GM19351 (cell line): ENCODE measurements around the gene SCGB1D1.
"Not testable (repeated sequence)": the region's sequence is repeated elsewhere in the genome, so short reads cannot be mapped to it uniquely, and the experiment has no call there.

Source experiments
- ATAC-seq: cut with Tn5 transposase; IDR thresholded peaks from one replicate; pipeline ENCODE4 v1.9.1; 2021; ENCODE audit warnings: mild to moderate bottlenecking, moderate library complexity; ENCODE audit not compliant: unreplicated experiment

The SCGB1D1 gene

DNA sequence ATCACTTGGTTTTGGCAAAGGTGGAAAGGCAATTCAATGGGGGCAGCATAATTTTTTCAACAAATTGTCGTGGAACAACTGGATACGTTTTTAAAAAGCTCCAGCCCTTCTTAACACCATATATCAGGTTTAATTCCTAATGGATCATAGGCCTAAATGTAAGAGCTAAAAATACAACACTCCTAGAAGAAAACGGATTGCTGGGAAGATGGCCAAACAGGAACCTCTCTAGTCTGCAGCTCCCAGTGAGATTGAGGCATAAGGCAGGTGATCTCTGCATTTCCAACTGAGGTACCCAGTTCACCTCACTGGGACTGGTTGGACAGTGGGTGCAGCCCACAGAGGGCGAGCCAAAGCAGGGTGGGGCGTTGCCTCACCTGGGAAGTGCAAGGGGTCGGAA lies 32.4 kb upstream of the SCGB1D1 start:
- no peak for ATAC-seq

DNA sequence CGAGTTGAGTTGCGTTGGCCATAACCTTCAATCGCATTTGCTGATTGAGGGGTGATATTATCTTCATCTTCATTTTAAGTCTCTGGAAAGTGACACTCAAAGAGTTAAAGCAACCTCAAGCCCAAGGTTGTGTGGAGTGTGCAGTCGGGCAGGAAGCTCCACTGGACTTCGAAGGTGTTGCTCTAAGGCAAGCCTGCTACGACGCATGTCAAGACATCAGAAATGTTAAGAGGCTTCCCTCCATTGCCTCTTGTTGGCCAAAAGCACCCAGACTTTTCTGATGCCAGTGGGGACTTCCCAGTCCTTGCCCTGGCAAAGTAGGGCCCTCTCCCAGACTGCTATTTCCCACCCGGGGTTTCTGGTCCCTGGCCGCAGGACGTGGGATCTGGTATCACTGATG lies 23.6 kb upstream of the SCGB1D1 start:
- no peak for ATAC-seq

DNA sequence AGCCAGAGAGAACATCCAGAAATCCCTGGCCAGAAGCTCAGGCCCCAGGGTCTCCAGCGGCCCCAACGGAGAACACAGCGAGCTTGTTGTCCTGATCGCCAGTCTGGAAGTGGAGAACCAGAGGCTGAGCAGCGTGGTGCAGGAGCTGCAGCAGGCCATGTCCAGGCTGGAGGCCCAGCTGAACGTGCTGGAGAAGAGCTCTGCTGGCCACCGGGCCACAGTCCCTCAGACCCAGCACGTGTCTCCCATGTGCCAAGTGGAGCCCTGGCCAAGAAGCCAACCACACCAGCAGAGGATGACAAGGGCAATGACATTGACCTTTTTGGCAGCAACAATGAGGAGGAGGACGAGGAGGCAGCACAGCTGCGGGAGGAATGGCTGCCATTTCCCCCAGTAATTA lies 20.6 kb upstream of the SCGB1D1 start:
- no peak for ATAC-seq

DNA sequence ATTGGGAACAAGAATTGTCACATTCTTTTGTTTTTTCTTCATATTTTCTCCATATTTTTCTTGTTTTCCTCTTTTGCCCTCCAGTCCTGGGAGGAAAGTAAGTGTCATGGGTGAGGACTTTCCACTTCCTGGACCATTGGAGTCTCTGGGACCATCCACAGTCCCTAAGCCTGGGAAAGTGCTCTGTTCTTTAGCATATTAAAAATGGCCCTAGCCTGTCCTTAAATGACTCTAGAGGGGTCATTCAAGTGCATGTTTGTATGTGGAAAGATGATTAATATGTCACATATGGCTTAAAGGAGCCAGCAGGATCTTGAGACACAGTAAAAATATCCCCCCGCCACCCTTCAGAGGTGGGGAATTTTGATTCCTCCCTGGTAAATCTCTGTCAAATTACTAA lies 20.1 kb upstream of the SCGB1D1 start:
- ATAC-seq = no peak

DNA sequence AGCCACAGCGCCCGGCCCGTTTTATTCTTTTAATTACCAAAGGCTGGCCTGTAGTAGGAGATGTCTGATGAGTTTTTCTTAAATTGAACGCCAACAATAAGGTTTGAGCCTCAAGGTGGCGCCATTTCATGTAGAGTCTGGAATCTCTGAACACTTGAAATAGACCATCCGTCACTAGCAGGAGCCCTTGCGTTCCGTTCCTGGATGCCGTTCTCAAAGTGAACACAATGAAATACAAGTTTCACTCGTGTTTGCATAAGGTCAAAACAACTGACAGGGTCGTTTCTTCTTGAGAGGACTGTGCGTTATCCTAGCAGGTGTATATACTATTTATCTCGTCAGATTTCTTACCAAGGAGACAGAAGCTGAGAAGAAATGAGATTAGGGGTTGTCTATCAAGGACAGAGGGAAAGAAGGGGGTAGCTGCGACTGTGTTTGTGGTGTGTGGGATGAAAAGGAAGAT lies 18.7 kb upstream of the SCGB1D1 start:
- no peak for ATAC-seq

DNA sequence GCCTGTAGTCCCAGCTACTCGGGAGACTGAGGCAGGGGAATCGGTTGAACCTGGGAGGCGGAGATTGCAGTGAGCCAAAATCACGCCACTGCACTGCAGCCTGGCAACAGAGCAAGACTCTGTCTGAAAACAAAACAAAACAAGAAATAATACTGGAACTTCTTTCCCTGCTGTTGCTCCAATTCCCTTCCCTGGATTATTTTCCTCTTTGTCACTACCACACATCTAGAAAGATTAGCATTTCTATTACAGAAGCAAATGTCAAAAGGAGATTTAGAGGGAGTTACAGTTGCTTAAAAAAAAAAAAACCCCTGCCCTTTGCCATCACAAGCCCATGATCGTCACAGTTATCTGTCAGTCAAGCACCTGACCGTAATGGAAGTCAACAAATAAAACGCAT lies 17.7 kb upstream of the SCGB1D1 start:
- ATAC-seq = no peak

DNA sequence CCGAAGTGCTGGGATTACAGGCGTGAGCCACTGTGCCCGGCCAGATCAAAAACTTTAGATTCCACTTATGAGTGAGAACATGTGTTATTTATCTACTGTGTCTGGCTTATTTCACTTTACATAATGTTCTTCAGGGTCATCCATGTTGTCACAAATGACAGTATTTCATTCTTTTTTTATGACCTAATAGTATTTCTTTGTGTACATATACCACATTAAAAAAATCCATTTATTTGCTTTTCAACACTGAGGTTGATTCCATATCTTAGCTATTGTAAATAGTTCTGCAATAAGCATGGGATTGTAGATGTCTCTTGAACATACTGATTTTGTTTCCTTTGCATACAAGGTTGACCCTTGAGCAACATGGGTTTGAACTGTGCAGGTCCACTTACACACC lies 13.2 kb upstream of the SCGB1D1 start:
- no peak for ATAC-seq

DNA sequence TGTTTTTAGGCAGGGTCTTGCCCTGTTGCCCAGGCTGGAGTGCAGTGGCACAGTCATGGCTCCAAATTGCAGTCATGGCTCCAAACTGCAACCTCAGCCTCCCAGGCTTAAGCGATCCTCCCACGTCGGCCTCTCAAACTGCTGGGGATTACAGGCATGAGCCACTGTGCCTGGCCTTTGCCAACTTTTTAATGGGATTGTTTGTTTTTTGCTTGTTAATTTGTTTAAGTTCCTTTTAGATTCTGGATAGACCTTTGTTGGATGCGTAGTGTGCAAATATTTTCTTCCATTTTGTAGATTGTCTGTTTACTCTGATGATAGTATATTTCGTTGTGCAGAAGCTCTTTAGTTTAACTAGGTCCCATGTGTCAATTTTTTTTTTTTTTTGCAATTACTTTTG lies 10.0 kb upstream of the SCGB1D1 start:
- ATAC-seq = no peak

DNA sequence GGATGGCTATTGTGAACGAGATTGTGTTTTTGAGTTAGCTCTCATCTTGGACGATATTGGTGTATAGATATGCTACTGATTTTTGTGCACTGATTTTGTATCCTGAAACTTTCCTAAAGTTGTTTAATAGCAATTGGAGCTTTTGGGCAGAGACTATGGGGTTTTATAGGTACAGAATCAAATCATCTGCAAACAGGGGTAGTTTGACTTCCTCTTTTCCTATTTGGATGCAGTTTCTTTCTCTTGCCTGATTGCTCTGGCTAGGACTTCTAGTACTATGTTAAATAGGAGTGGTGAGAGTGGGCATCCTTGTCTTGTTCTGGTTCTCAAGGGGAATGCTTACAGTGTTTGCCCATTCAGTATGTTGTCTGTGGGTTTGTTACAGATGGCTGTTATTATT lies 8.9 kb upstream of the SCGB1D1 start:
- ATAC-seq = no peak

DNA sequence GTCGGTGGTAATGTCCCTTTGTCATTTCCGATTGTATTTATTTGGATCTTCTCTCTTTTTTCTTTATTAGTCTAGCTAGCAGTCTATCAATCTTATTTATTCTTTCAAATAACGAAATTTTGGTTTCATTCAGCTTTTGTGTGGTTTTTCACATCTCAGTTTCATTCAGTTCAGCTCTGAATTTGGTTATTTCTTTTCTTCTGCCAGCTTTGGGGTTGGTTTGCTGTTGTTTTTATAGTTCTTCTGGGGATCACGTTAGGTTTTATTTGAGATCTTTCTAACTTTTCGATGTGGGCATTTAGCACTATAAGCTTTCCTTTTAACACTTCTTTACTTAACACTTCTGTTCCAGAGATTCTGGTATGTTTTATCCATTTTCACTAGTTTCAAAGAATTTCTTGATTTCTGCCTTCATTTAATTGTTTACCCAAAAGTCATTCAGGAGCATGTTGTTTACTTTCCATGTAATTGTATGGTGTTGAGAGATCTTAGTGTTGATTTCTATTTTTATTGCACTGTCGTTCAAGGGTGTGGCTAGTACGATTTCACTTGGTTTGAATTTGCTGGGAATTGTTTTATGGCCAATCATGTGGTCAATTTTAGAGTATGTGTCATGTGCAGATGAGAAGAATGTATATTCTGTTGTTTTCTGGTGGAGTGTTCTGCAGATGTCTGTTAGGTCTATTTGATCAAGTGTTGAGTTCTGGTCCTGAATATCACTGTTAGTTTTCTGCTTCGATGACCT lies 7.7 kb upstream of the SCGB1D1 start:
- no peak for ATAC-seq

DNA sequence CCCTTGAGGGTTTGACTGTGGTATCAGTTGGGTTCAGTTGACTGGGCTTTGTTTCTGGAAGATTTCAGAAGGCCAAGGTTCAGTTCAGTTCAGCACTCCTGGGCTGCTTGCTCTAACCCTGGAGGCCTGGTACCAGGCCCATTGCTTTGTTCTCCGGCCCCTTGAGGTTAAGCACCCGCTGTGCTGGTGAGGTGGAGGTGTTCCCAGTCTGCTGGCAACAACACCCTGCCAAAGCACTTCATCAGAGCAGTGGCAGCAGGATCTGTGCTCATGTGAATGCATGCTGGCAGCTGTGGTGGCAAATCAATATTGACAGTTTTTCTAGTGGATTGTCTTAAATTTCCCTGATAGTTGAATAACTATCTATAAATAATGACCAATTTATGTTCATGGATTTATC lies 3.8 kb upstream of the SCGB1D1 start:
- no peak for ATAC-seq

DNA sequence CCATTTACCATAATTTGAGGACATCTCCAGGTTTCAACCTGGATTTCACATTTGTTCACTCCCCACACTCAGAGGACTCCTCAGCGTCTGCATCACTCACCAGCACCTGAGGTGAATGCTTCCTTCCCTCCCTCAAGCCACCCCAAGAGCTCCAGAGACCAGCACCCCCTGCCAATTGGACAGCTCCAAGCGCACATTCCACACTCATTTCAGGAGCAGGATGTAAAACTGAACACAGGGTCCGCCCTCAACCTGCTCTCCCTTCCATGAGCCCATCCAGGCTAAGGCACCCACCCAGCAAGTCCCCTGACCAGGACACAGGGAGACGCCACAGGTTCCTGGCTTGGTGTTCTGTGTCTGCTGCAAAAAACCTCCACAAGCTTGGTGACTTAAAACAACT lies 3.9 kb downstream of the SCGB1D1 start:
- ATAC-seq = no peak

DNA sequence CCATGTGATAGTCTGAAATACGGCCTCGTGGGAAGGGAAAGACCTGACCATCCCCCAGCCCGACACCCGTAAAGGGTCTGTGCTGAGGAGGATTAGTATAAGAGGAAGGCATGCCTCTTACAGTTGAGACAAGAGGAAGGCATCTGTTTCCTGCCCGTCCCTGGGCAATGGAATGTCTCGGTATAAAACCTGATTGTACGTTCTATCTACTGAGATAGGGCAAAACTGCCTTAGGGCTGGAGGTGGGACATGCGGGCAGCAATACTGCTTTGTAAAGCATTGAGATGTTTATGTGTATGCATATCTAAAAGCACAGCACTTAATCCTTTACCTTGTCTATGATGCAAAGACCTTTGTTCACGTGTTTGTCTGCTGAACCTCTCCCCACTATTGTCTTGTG lies 5.0 kb downstream of the SCGB1D1 start:
- ATAC-seq = not testable (repeated sequence)

DNA sequence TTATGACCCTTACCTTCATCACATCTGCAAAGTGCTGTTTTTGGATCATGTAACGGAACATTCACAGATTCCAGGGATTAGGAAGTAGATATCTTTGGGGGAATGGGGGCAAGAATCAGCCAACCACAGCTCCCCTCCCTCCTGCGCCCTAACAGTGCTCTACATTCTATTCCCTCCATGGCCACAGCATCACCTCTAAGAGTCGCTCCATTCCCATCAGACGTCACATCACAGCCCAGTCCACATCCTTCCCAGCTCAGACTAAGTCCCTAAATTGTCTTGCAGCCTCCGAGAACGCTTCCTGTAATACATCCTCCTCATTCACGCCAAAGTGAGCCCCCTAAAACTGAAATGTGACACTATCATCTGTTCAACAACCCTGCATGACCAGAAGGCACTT lies 5.9 kb downstream of the SCGB1D1 start:
- no peak for ATAC-seq

DNA sequence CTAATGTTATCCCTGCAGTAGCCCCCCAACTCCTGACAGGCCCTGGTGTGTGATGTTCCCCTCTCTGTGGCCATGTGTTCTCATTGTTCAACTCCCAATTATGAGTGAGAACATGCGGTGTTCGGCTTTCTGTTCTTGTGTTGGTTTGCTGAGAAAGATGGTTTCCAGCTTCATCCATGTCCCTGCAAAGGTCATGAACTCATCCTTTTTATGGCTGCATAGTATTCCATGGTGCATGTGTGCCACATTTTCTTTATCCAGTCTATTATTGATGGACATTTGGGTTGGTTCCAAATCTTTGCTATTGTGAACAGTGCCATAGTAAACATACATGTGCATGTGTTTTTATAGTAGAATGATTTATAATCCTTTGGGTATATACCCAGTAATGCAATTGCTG lies 7.4 kb downstream of the SCGB1D1 start:
- not testable (repeated sequence) for ATAC-seq

DNA sequence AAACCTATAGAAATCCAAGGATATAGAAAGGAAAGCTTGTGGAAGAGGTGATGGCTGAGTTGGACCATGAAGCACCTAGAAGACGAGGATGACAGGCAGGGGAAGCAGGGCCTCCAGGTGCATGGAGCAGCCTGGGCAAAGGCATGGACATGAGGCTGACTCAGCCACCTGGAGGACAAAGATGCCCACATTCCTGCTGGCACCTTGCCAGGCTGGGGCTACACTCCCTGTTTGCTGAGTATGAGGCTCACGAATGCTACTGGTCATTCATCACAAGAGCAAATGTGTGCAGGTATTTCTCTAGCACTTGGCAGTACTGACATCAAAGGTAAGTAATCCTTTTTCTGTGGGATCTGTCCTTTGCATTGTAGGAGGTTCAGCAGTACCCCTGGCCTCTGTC lies 11.4 kb downstream of the SCGB1D1 start:
- no peak for ATAC-seq

DNA sequence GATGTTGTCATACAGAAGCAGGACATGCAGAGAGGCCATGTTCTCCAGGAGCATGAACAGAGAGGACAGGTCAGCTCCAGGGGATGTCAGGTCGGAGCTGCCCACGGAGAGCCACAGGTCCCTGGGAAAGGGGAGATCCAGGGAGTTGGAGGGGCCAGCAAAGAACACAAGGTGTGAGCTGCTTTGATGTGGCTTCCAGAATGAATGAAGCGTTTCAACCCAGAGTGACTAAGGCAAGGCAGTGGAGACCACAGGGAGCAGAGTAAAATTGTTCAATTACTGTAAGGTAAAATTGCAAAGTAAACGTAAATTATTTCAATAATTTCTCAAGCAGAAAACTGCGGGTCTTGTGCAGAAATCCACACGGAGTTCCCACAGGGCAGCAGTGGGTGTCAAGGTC lies 12.9 kb downstream of the SCGB1D1 start:
- ATAC-seq = no peak

DNA sequence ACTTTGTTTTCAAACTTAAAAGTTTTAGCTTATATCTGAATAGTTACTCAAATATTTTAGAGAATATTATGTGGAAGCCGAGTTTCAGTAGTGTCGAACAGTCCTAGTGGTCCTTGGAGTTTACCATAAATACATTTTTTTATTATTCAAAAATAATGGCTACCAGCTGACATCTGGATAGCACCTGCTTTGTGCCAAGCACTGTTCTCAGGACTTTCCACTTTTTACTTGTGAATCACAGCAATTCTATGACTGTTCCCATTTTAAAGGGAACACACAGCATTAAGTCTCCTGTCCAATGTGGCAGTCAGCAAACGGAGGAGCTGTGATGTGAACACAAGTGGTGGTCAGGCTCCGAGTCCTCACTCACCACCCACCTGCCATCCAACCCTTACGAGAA lies 14.4 kb downstream of the SCGB1D1 start:
- no peak for ATAC-seq

DNA sequence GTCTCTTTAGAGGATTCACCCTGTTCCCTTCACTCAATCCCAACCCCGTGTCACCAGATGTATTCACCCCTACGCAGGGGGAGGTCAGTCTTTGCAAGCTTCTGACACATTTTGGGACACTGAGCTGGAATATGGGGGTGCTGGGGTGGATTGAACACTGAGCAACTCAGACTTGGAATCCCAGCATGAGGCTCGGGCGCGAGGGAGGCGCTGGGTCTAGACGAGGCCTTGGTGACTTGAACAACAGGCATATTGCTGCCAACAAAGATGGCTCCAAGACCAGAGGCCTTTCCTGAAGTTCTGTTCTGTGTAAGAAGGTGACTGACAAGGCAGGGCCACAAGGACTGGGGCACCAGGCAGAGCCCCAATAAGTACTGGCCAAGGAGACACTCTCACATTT lies 15.4 kb downstream of the SCGB1D1 start:
- ATAC-seq = no peak

DNA sequence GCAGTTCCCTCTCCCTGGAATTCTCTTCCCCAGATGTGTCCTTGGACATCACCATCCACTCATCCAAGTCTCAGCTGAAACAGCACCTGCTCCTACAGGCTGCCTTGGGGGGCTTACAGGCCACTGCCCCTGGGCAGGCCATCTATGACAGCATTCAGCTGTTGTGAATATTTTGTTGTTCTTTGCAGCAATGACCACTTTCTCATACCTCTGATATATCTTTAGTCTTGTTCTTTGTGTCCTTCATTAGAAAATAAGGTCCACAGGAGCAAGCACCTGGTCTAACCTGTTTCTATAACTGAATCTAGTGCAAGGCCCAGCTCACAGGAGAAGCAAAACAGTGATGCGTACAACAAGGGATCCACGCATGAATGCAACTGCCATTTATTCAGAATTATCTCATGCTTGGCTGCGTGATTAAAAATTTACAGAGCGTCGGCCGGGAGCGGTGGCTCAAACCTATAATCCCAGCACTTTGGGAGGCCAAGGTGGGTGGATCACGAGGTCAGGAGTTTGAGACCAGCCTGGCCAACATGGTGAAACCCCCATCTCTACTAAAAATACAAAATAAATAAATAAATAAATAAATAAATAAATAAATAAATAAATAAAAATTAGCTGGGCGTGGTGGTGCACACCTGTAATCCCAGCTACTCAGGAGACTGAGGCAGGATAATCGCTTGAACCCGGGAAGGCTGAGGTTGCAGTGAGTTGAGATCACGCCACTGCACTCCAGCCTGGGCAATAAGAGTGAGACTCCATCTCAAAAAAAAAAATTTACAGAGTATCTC lies 16.5 kb downstream of the SCGB1D1 start:
- not testable (repeated sequence) for ATAC-seq

DNA sequence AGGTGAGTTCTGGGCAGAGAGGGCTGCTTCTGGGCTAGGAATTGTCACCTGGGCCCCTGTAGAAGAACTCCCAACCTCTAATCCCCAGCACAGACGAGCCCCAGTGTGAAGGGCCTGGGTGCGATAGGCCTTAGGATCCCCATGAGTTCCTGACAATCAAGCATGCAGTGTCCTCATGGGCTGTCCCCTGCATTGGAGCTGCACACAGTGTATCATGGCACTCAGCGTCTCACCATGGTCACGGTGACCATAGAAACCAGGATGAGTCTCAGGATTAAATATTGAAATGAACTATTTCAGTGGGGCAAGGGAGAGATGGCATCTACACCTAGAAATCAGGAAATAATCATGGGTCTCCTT lies 18.7 kb downstream of the SCGB1D1 start:
- ATAC-seq = no peak

DNA sequence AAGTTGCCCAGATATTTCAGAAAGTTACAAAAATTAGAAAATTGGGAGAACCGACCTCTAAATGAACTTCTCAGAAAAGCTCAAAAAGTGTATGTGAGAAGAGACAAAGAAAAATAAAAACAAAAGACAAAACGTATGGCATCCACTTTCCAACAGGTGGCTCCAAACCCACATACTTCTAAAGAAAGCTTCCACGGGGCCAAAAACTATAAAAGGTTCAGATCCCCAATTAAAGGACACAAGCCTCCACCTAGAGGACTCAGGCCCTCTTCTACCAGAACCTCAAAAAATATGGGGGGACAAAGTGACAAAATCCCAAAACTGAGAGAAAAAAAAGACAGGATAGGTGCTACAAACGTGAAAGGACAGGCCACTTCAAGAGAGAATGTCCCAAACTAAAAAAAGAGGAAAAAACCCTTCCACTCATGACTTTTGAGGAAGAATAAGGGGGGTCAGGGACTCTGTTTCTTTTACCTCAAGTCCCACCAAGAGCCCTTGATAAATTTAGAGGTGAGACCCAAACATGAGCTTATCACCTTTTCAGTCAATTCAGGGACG lies 27.3 kb downstream of the SCGB1D1 start:
- no peak for ATAC-seq
